Endothelial cell of umbilical vein (primary cell): Measurements from ENCODE around the gene ARF1. TPM values are rescaled to one million over a fixed set of nuclear protein-coding genes. Genes with fewer than 3 reads are reported as not detected.

ENCODE experiments used
- BruUV-seq: library from RNA; stranded (reverse); fragments of 400-500 nt; replicated peaks from 2 replicates; lab custom pipeline; 2021; lab: Mats Ljungman, UMichigan
- CTCF ChIA-PET: fragments of 300-600, 350-600 bp; sonication (Branson Sonifier 250); formaldehyde crosslinking; loops from one replicate; lab custom pipeline; 2021; ENCODE audit warnings: antibody characterized with exemption, inconsistent platforms; lab: Charles Lee
- POLR2A ChIA-PET: fragments of 300-600, 350-600 bp; sonication (Branson Sonifier 250); formaldehyde crosslinking; loops from one replicate; lab custom pipeline; 2021; ENCODE audit warnings: antibody characterized with exemption, inconsistent platforms; lab: Charles Lee
- DNase-seq: peaks from one replicate; pipeline ENCODE4 v3.0.0-alpha.2; 2011; ENCODE audit warnings: low read depth, low spot score
- FAIRE-seq: peaks from 2 replicates; lab custom pipeline; 2011; peaks lifted over from hg19 to GRCh38; lab: Jason Lieb, UNC
- H2AFZ ChIP-seq: 2 replicates; pipeline ENCODE4 v1.6.0; 2012; ENCODE audit warnings: low read depth, low read length, control low read depth, inconsistent platforms
- H3K27ac ChIP-seq: 2 replicates; pipeline ENCODE4 v1.5.1; 2011; ENCODE audit warnings: low read depth, mild to moderate bottlenecking, control low read depth, low read length, moderate library complexity; ENCODE audit not compliant: insufficient read depth
- H3K27me3 ChIP-seq, 2 experiments: 2 replicates each; pipeline versions ENCODE4 v1.6.0 to v1.6.1; 2011; ENCODE audit warnings: low read length in 2 of 2, mixed read lengths in 1 of 2; ENCODE audit not compliant: control insufficient read depth in 2 of 2, insufficient read depth in 2 of 2
- H3K36me3 ChIP-seq, 2 experiments: 2 replicates in 1 of 2; 3 replicates in 1 of 2; pipeline ENCODE4 v1.5.1; 2011; ENCODE audit warnings: low read length in 2 of 2, mild to moderate bottlenecking in 1 of 2, moderate library complexity in 1 of 2; ENCODE audit not compliant: control insufficient read depth in 2 of 2, insufficient read depth in 2 of 2; ENCODE audit errors: extremely low read depth in 1 of 2
- H3K4me1 ChIP-seq: 3 replicates; pipeline ENCODE4 v1.5.1; 2011; ENCODE audit warnings: mild to moderate bottlenecking, low read length; ENCODE audit not compliant: control insufficient read depth, insufficient read depth; ENCODE audit errors: extremely low read depth
- H3K4me2 ChIP-seq: 2 replicates; pipeline ENCODE4 v1.6.1; 2011; ENCODE audit warnings: low read length, control low read depth, mixed read lengths; ENCODE audit not compliant: insufficient read depth
- H3K4me3 ChIP-seq, 3 experiments: fragments of 200-600 bp in 1 of 3; sonication (generic), shearing (Covaris generic) in 1 of 3; replicated peaks in 1 of 3; 2 replicates each; pipeline ENCODE4 v1.5.1; 2011 to 2016; ENCODE audit warnings: control low read depth in 3 of 3, low read length in 3 of 3, mild to moderate bottlenecking in 2 of 3, inconsistent platforms in 1 of 3, low read depth in 1 of 3, moderate library complexity in 1 of 3; ENCODE audit not compliant: insufficient read depth in 1 of 3
- H3K79me2 ChIP-seq: 2 replicates; pipeline ENCODE4 v1.6.0; 2012; ENCODE audit warnings: low read length, inconsistent platforms; ENCODE audit not compliant: control insufficient read depth, insufficient read depth
- H3K9ac ChIP-seq: replicated peaks from 2 replicates; pipeline ENCODE3; 2011; ENCODE audit warnings: low read length, control low read depth; ENCODE audit not compliant: insufficient read depth; ENCODE audit errors: extremely low read depth
- H3K9me1 ChIP-seq: replicated peaks from 3 replicates; pipeline ENCODE4 v1.6.0; 2011; ENCODE audit warnings: mild to moderate bottlenecking, low read length; ENCODE audit not compliant: control insufficient read depth, insufficient read depth; ENCODE audit errors: extremely low read depth
- H3K9me3 ChIP-seq: replicated peaks from 2 replicates; pipeline ENCODE4 v1.5.1; 2012; ENCODE audit warnings: low read length, inconsistent platforms; ENCODE audit not compliant: control insufficient read depth, insufficient read depth
- H4K20me1 ChIP-seq: replicated peaks from 2 replicates; pipeline ENCODE3; 2011; ENCODE audit warnings: mild to moderate bottlenecking, low read length; ENCODE audit not compliant: control insufficient read depth, insufficient read depth; ENCODE audit errors: extremely low read depth
- EZH2 ChIP-seq: IDR thresholded peaks from 2 replicates; pipeline ENCODE4 v1.6.1; 2012; ENCODE audit warnings: borderline replicate concordance, low read depth, mild to moderate bottlenecking, moderate library complexity, low read length, inconsistent platforms; ENCODE audit not compliant: severe bottlenecking
- FOS ChIP-seq: IDR thresholded peaks from 2 replicates; pipeline ENCODE4 v1.6.1; 2011; ENCODE audit warnings: mild to moderate bottlenecking, low read length, moderate library complexity, borderline replicate concordance; ENCODE audit not compliant: insufficient read depth
- GATA2 ChIP-seq: IDR thresholded peaks from 2 replicates; pipeline ENCODE4 v1.7.0; 2011; ENCODE audit warnings: low read depth, mild to moderate bottlenecking, moderate library complexity, mixed read lengths, low read length; ENCODE audit not compliant: insufficient read length, insufficient read depth
- JUN ChIP-seq: IDR thresholded peaks from 2 replicates; pipeline ENCODE4 v1.6.1; 2011; ENCODE audit warnings: borderline replicate concordance, low read depth; ENCODE audit not compliant: insufficient read length, insufficient read depth
- MYC ChIP-seq: IDR thresholded peaks from one replicate; pipeline ENCODE4 v1.6.1; 2011; ENCODE audit warnings: mild to moderate bottlenecking, low read depth, low read length
- POLR2A ChIP-seq: IDR thresholded peaks from 2 replicates; pipeline ENCODE4 v1.6.1; 2012; ENCODE audit warnings: low read depth, mild to moderate bottlenecking, control low read depth, low read length
- POLR2AphosphoS5 ChIP-seq: IDR thresholded peaks from 2 replicates; pipeline ENCODE4 v1.6.1; 2012; ENCODE audit warnings: low read depth, mild to moderate bottlenecking, control low read depth, low read length, moderate library complexity; ENCODE audit not compliant: insufficient read depth
- dilution Hi-C: fragments of 300-500 bp; cut with MboI; formaldehyde crosslinking; loops from one replicate; pipeline ENCODE4 v1.15.0; 2019; ENCODE audit warnings: low sequenced_read_pairs; ENCODE audit not compliant: extremely low pct_ligation_motif_present
- intact Hi-C: fragments of 100-400 bp; cut with micrococcal nuclease; formaldehyde crosslinking; loops from one replicate; pipeline ENCODE4 v1.10.0; 2022
- polyA plus RNA-seq, 4 experiments: library from polyadenylated mRNA; depleted of rRNA in 3 of 4; stranded (reverse) in 3 of 4; unstranded in 1 of 4; fragments of >200 nt; gene quantifications; 2 replicates each; pipeline versions ENCODE4 v1.2.1 to v1.2.3, GENCODE V29; 2011 to 2012; ENCODE audit warnings: missing spikeins in 1 of 4
- total RNA-seq: library from RNA; stranded (reverse); gene quantifications from 2 replicates; pipeline ENCODE4 v1.2.3, GENCODE V29; 2021
- TF ChIP-seq, protein P1 (sequence below), 2 donors: IDR thresholded peaks; 1 replicate in 1 of 2; 2 replicates in 1 of 2; pipeline ENCODE4 v1.5.1; 2011; ENCODE audit warnings: low read length in 2 of 2, mild to moderate bottlenecking in 2 of 2, moderate library complexity in 2 of 2, control low read depth in 1 of 2, inconsistent platforms in 1 of 2, low read depth in 1 of 2; ENCODE audit not compliant: insufficient read depth in 1 of 2; ENCODE audit errors: extremely low read depth in 1 of 2
- TF ChIP-seq, protein P2 (sequence below): IDR thresholded peaks from 2 replicates; pipeline ENCODE4 v1.6.1; 2011; ENCODE audit not compliant: insufficient read depth, insufficient read length

Gene ARF1
- total and polyA plus RNA-seq, 2 donors (not counting 3 experiments of a cell fraction or from before 2014, with no cell fraction given), result 499 to 844 TPM

DNA sequence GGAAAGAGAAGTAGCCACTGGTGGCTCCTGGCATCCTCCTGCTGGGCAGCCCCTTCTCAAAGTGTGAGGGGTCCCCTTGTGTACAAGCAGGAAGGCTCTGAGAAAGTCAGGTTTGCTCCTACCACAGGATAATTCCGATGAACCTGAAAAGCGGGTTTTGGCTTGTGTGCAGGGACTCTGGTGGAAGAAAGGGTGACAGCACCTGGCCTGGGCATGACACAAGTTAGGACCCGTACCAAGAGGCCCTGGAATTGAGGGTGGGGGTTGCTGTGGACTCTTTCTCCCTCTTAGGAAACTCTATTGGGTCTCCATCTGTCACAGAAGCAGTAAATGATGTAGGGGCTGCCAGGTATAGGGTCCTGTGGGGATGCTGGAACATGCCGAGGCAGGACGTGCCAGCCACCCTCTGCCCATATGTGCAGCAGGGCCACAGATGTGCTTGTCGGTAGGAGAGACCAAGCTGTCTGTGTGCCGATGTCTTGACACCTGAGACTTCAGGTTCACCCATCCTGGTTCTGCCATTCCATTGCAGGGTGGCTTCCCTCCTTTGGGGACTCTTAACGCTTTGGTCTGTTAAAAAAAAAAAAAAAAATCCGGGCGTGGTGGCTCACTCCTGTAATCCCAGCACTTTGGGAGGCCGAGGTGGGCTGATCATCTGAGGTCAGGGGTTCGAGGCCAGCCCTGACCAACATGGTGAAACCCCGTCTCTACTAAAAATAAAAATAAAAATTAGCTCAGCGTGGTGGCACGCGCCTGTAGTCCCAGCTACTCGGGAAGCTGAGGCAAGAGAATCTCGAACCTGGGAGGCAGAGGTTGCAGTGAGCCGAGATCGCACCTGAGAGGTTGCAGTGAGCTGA, 10.8 kb downstream of the ARF1 start:
- H3K27me3 ChIP-seq, result no peaks in the 10 kb centered on the region
- no peak for FAIRE-seq
- intact Hi-C loops, result no loop called here
- no peak overlapping the region for H3K9ac ChIP-seq
- no peak overlapping the region for H3K4me2 ChIP-seq
- ChIA-PET POLR2A (interaction anchor here (0.7 kb wide), 1 partner anchor 142 kb away, joined by 3 read pairs; no protein-coding TSS in a partner anchor), CTCF (interaction anchor here (0.8 to 1.7 kb wide), 2 partner anchors 9 to 11 kb away, joined by 3 to 6 read pairs; partner anchors contain the start of gene ARF1)
- peaks cover 4% of the 10 kb centered on the region for H3K9me3 ChIP-seq
- peaks cover 100% of the 10 kb centered on the region for H3K79me2 ChIP-seq
- dilution Hi-C loops, result no loop called here
- peaks cover 3 to 29% of the 10 kb centered on the region in 2 experiments for H3K36me3 ChIP-seq
- peaks cover 39% of the 10 kb centered on the region for H3K4me1 ChIP-seq
- no peak for DNase-seq
- H3K4me3 ChIP-seq, result no peak overlapping the region
- peaks cover 18% of the 10 kb centered on the region for H4K20me1 ChIP-seq
- H3K9me1 ChIP-seq, result no peaks in the 10 kb centered on the region
- no TSS peak for BruUV-seq
- H3K27ac ChIP-seq, result no peak overlapping the region
- no peak for TF ChIP-seq MYC
- TF ChIP-seq POLR2A, result no peak
- TF ChIP-seq POLR2AphosphoS5, result no peak
- TF ChIP-seq EZH2, result no peak
- H2AFZ ChIP-seq, result no peak overlapping the region

DNA sequence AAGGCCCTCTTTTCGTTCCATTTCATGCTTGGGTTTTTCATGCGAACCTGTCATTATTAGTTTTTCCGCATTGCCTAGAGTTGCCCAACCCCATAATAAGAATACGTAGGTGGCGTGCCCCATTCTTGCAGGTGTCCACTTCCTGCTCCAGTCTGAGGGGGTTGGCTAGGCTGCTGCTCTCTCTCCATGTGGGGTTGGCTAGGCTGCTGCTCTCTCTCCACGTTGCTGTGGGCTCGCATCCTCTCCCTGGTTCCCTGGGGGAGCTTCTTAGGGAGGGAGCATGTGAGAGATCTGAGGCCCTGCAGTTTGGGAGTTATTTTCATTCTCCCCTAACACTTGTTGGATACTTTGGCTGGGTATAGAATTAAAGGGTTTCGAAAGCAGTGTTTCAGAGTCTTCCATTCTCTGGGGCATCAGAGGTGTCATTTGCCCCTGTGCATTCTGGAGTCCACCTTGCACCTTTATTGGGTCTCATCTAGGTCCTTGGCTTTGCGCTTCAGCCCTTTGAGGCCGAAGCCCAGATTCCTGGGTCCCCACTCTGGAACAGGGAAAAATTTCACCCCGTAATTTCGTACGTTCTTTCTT, 12.0 kb downstream of the ARF1 start:
- FAIRE-seq, result no peak
- POLR2A ChIA-PET, result no interaction called here

More for the DNA sequence above, 12.0 kb downstream of the ARF1 start:
- peaks cover 18% of the 10 kb centered on the region for H4K20me1 ChIP-seq
- no peaks in the 10 kb centered on the region for H3K9me1 ChIP-seq
- CTCF ChIA-PET, result interaction anchor here (1.2 kb wide), 1 partner anchor 95 kb away, joined by 3 read pairs; no protein-coding TSS in a partner anchor
- TF ChIP-seq, protein P1, sequence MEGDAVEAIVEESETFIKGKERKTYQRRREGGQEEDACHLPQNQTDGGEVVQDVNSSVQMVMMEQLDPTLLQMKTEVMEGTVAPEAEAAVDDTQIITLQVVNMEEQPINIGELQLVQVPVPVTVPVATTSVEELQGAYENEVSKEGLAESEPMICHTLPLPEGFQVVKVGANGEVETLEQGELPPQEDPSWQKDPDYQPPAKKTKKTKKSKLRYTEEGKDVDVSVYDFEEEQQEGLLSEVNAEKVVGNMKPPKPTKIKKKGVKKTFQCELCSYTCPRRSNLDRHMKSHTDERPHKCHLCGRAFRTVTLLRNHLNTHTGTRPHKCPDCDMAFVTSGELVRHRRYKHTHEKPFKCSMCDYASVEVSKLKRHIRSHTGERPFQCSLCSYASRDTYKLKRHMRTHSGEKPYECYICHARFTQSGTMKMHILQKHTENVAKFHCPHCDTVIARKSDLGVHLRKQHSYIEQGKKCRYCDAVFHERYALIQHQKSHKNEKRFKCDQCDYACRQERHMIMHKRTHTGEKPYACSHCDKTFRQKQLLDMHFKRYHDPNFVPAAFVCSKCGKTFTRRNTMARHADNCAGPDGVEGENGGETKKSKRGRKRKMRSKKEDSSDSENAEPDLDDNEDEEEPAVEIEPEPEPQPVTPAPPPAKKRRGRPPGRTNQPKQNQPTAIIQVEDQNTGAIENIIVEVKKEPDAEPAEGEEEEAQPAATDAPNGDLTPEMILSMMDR (IDR thresholded peaks at IDR 0.05; ENCODE audit: extremely low read depth in 1 of 2, insufficient read depth in 1 of 2, low read depth in 1 of 2, low read length in 2 of 2), result no peak
- no peak for TF ChIP-seq GATA2
- TF ChIP-seq, protein P2, sequence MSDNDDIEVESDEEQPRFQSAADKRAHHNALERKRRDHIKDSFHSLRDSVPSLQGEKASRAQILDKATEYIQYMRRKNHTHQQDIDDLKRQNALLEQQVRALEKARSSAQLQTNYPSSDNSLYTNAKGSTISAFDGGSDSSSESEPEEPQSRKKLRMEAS, result no peak
- no peak for TF ChIP-seq EZH2
- no peak for TF ChIP-seq POLR2AphosphoS5
- TF ChIP-seq FOS, result no peak
- TF ChIP-seq MYC, result no peak
- no peak for TF ChIP-seq JUN
- TF ChIP-seq POLR2A, result no peak
- H2AFZ ChIP-seq, result no peak overlapping the region
- peaks cover 27% of the 10 kb centered on the region for H3K4me1 ChIP-seq
- H3K27ac ChIP-seq, result no peak overlapping the region
- peaks cover 10 to 33% of the 10 kb centered on the region in 2 experiments for H3K36me3 ChIP-seq
- H3K9ac ChIP-seq, result no peak overlapping the region
- dilution Hi-C loops (no loop called here), intact Hi-C loops (no loop called here)
- no peak for DNase-seq
- H3K79me2 ChIP-seq, result peaks cover 98% of the 10 kb centered on the region
- no peak overlapping the region for H3K4me2 ChIP-seq
- H3K4me3 ChIP-seq, result no peak overlapping the region
- H3K27me3 ChIP-seq, result no peaks in the 10 kb centered on the region
- BruUV-seq, result no TSS peak
- H3K9me3 ChIP-seq, result peaks cover 4% of the 10 kb centered on the region
